C4-2B (cell line): ENCODE data around the gene TMEM120A.

Source experiments
- ZFX ChIP-seq: fragments of 450-650 bp; IDR thresholded peaks from 2 replicates; pipeline ENCODE4 v1.6.1; 2017
- TF ChIP-seq, protein P1 (sequence below): fragments of 450-650 bp; conservative IDR thresholded peaks from 2 replicates; pipeline ENCODE4 v1.5.1; 2017; ENCODE audit warnings: mild to moderate bottlenecking

- TF ChIP-seq, protein P1, sequence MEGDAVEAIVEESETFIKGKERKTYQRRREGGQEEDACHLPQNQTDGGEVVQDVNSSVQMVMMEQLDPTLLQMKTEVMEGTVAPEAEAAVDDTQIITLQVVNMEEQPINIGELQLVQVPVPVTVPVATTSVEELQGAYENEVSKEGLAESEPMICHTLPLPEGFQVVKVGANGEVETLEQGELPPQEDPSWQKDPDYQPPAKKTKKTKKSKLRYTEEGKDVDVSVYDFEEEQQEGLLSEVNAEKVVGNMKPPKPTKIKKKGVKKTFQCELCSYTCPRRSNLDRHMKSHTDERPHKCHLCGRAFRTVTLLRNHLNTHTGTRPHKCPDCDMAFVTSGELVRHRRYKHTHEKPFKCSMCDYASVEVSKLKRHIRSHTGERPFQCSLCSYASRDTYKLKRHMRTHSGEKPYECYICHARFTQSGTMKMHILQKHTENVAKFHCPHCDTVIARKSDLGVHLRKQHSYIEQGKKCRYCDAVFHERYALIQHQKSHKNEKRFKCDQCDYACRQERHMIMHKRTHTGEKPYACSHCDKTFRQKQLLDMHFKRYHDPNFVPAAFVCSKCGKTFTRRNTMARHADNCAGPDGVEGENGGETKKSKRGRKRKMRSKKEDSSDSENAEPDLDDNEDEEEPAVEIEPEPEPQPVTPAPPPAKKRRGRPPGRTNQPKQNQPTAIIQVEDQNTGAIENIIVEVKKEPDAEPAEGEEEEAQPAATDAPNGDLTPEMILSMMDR: no peak
- no peak for TF ChIP-seq ZFX
Observed at GRCh38 chr7:75951506-75951905, 42.9 kb downstream of the TMEM120A start.
